OCI-LY1 (cell line): Measurements from ENCODE around the gene DCST1.
A peak's percentile ranks its signal among the peaks of the same experiment; 100 is the strongest.

ENCODE experiments used
- CTCF ChIP-seq: fragments of 200-600 bp; sonication (generic), shearing (Covaris generic); IDR thresholded peaks from 2 replicates; pipeline ENCODE4 v1.5.1; 2017; ENCODE audit warnings: mild to moderate bottlenecking, antibody characterized with exemption, low read length, moderate library complexity, mixed read lengths
- EZH2 ChIP-seq: fragments of 200-600 bp; sonication (generic), shearing (Covaris generic); IDR thresholded peaks from 2 replicates; pipeline ENCODE4 v1.8.0; 2017; ENCODE audit warnings: borderline replicate concordance, mixed run types, mild to moderate bottlenecking, antibody characterized with exemption, low read length, moderate library complexity, mixed read lengths

DNA sequence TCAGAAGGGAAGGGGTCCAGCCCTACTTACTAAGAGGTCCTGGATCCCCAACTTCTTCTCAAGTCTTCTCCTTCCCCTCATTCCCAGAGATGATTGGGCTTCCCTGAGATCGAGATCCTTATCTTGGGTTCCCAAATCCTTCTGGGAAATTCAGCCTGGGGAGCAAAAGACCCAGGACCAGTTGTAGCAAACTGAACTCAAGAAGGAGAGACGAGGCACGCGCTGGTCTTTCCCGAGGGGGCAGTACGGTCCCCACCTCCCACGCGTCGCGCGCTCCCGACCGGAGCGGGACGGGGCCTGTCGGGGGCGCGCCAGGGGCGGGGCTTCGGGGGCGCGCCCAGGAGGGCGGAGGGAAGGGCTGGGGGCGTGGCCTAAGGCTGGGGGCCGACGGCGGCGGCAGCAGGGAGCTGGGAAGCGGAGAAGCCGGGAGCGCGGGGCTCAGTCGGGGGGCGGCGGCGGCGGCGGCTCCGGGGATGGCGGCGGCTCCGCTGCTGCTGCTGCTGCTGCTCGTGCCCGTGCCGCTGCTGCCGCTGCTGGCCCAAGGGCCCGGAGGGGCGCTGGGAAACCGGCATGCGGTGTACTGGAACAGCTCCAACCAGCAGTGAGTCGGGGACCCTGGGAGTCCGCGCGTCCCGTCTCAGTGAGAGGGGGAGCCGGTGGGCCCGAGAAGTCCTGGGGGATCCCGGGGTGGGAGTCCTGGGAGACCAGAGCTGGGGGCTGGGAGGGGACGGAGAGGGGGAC lies 45.0 kb downstream of the DCST1 start, which contains the start of gene EFNA3:
- TF ChIP-seq CTCF (no peak), EZH2 (0 out of 2 replicates have a peak, but pooled peaks have one; percentile 35)
